ENCODE results near the gene TOMM70.
"Not testable (repeated sequence)": the region's sequence is repeated elsewhere in the genome, so short reads cannot be mapped to it uniquely, and the experiment has no call there.

The TOMM70 gene

GRCh38 chr3:100400780-100401673 lies at the start of gene TOMM70, which contains the start of gene LNP1:
TOMM70 (minus strand) TSS chr3:100401089; CDS start chr3:100400949, 140 bp downstream.
LNP1 (plus strand) TSS chr3:100401539; CDS start chr3:100429730, 28,191 bp downstream.
- DNase-seq (ENCODE audit: low read depth, low spot score): peak; percentile 90

GRCh38 chr3:100449214-100449613 lies 48.3 kb upstream of the TOMM70 start:
- no peak for DNase-seq (ENCODE audit: low read depth, low spot score)

GRCh38 chr3:100448079-100448478 lies 47.2 kb upstream of the TOMM70 start:
- DNase-seq (ENCODE audit: low read depth, low spot score): no peak

- DNase-seq (ENCODE audit: low read depth, low spot score): not testable (repeated sequence)
These were observed 46.2 kb upstream of the TOMM70 start for GRCh38 chr3:100447067-100447466.

GRCh38 chr3:100443690-100444089 lies 42.8 kb upstream of the TOMM70 start:
- DNase-seq (ENCODE audit: low read depth, low spot score): no peak

GRCh38 chr3:100440895-100441294 lies 40.0 kb upstream of the TOMM70 start:
- DNase-seq (ENCODE audit: low read depth, low spot score): no peak

- DNase-seq (ENCODE audit: low read depth, low spot score): no peak
These were observed 37.7 kb upstream of the TOMM70 start for GRCh38 chr3:100438623-100438974.

GRCh38 chr3:100437721-100438622 lies 37.1 kb upstream of the TOMM70 start:
- DNase-seq (ENCODE audit: low read depth, low spot score): no peak

GRCh38 chr3:100436951-100437350 lies 36.1 kb upstream of the TOMM70 start:
- no peak for DNase-seq (ENCODE audit: low read depth, low spot score)

- no peak for DNase-seq (ENCODE audit: low read depth, low spot score)
These were observed 28.4 kb upstream of the TOMM70 start for GRCh38 chr3:100429187-100429716.

- no peak for DNase-seq (ENCODE audit: low read depth, low spot score)
These were observed 26.8 kb upstream of the TOMM70 start for GRCh38 chr3:100427699-100428098.

GRCh38 chr3:100426067-100426682 lies 25.3 kb upstream of the TOMM70 start:
- DNase-seq (ENCODE audit: low read depth, low spot score): no peak

- DNase-seq (ENCODE audit: low read depth, low spot score): no peak
These were observed 24.4 kb upstream of the TOMM70 start for GRCh38 chr3:100425316-100425715.

GRCh38 chr3:100424261-100424660 lies 23.4 kb upstream of the TOMM70 start:
- DNase-seq (ENCODE audit: low read depth, low spot score): no peak

- DNase-seq (ENCODE audit: low read depth, low spot score): no peak
These were observed 22.7 kb upstream of the TOMM70 start for GRCh38 chr3:100423611-100424010.

- no peak for DNase-seq (ENCODE audit: low read depth, low spot score)
These were observed 20.0 kb upstream of the TOMM70 start for GRCh38 chr3:100420885-100421284.

GRCh38 chr3:100419406-100419805 lies 18.5 kb upstream of the TOMM70 start:
- DNase-seq (ENCODE audit: low read depth, low spot score): no peak

- DNase-seq (ENCODE audit: low read depth, low spot score): no peak
These were observed 16.0 kb upstream of the TOMM70 start for GRCh38 chr3:100416863-100417262.

- DNase-seq (ENCODE audit: low read depth, low spot score): no peak
These were observed 15.3 kb upstream of the TOMM70 start for GRCh38 chr3:100416176-100416575.

GRCh38 chr3:100413613-100414012 lies 12.7 kb upstream of the TOMM70 start:
- DNase-seq (ENCODE audit: low read depth, low spot score): no peak

- DNase-seq (ENCODE audit: low read depth, low spot score): no peak
These were observed 12.2 kb upstream of the TOMM70 start for GRCh38 chr3:100412912-100413590.
